Activated naive CD8-positive, alpha-beta T cell treated with anti-CD3 and anti-CD28 coated beads, Interleukin-2, amount 50 U/mL, for 16 hours (primary cell): ENCODE data around the gene SCG2.
"Not testable (repeated sequence)": the region's sequence is repeated elsewhere in the genome, so short reads cannot be mapped to it uniquely, and the experiment has no call there.

Source experiments
- DNase-seq: peaks from one replicate; pipeline ENCODE4 v3.0.0-alpha.2; 2020; ENCODE audit warnings: low read depth, low spot score

SCG2 gene

DNA sequence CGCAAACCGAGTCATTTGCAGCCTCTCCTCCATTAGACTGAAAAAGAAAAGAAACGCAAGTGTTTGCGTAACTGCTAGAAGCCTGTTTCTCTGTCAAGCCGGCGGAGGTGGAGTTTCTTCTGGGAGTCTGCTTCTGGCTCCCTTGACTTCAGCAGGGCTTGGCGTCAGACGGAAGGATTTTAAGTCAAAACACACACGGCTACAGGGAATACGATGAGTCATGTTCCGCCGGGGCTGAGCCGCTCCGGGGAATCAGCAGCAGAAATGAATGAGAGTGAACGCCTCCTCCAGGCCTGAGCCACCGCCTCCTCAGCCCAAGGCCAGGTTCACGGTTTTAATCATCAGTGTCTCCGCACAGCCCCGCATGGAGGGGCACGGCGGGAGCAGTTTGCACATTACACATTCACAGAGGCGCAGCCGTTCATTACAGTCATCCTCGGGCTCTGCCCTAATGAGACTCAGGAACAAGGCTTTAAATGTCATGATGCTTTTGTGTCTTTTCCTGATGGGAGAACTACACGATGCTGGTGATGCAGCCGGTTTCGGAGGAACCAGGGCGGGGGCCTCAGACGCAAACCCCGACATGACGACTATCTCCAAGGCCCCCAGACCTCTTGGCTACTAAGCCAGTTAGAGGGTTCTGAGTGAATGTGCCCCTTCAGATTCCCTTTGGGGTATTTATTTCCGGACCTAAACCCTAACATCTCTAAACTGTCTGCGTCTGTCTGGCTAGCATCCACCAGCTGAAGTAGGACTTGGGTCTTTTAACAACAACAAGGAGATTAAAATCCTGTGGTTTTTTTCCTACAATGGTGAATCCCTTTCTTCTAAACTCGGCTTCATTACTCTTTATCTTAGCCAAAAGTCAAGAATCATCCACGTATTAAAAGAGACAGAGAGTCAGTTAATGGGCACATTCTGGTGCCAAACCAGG lies 11.1 kb upstream of the SCG2 start:
- DNase-seq: no peak

DNA sequence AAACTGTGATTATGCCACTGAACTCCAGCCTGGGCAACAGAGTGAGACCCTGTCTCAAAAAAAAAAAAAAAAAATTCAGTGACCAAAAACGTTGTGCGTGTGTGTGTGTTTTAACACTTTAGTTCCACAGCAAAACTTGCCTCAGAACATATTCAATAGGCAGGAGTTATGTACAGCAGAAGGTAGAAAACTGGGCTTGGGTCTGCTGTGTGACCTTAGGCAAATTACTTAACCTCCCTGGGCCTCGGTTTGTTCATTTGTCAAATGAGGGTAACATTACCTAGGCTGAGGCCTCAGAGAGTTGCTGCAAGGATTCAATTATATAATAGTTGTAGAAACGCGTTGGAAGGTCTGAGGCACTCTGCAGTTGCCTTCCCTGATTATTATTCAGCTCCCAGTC lies 10.3 kb upstream of the SCG2 start:
- no peak for DNase-seq

DNA sequence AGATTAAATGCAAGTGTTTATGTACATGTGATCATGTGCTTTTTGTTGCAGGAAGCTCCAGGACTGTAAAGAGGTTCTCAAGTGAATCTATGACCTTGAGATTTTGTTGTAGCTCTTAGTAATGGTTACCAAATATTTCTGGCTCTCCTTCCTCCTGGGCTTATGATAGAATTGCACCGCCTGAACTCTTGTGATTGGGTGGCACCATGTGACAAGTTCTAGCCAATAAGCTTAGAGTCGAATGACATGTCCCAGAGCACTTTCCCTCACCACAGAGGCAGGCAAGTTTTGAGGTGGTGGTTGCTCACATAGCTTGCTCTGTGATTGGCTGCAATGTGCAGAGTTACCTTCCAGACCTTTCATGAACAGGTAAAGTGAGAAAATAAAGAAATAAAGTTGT lies 8.9 kb upstream of the SCG2 start:
- DNase-seq: no peak

DNA sequence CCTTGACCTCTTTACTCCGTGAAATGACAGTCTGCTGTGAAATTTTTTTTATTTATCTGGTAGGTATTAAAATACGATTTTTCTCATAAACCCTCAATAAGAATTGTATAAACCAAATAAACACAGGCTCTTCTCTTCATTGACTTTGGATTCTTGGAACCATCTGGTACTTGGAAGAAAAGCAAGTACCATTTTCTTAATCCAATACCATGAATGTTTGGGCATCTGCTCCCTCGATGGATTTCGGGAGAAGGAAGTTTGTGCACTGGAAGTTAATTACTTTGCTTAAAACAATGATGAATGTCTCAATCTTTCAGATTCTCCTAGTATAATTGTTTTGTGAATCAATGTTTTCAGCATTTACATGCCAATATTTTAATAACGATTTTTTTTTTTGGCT lies 5.3 kb upstream of the SCG2 start:
- DNase-seq: no peak

DNA sequence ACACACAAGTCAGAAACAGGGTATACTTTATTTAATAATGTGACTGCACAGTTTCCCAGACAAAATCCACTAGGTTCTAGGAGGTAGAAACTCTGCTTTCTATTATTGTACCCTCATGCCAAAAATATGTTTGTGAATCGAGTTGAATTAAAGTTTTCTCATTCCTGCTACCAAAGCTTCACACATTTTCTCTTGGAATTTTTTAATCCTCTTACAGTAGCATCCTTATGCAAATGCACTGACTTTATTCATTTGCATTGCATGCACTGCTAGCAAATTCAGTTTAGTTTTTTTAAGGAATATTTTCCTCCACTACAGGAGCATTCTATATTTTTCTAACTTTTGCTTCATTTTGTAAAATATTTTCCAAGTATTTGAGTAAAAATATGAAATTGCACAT lies 4.8 kb upstream of the SCG2 start:
- DNase-seq: no peak

DNA sequence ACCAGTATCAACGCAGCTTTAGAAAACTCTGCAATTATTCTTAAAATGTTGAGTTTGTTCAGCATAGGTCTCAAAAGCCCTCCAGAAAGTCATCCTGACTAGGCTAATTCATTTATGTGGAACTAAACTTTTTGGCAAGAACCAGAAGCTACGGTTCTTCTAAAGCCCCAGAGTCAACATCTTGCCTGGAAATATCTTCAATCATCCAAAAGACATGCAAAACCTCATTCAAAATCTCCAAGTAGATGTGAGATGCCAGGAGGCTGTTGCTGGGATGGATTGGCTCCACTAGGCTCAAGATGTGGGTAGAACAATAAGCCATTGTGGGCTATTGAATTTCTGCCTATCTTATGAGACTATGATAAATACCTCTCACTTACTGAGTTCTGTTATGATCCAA lies 2.1 kb upstream of the SCG2 start:
- DNase-seq: no peak

DNA sequence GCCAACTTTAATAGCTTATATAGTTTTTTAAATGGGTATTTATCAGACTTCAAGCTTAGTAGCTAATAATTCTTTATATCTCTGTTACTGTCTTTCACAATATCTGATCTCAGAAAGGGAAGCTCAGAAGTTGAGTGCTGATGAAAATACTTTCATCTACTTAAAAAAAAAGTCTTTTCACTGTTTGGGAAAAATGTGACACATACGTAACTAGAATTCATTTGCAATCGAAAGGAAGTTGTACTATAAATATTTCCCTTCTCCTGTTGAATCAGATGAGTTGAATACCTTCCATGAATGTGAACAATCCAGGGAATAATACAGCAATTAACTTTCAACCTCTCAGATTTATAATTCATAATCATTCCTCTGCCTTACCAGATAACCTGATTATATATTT lies 811 bp upstream of the SCG2 start:
- no peak for DNase-seq

DNA sequence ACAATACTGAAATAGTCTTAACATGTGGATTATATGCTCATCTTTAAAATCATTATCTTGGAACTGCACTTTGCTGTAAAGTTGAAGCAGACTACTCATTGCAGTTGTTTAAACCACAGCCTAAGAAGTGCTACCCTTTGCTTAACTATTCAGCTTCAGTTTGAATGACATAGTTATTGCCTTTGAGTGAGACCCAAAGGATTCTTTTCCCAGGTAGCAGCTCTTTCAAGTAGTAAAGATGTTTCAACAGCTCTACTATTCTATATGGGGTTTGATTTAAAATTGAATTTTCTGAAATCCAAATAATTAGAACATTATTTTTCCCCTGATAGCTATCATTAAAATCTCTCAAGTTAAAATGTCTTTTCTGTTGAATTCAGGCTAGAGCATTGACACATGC lies 1.1 kb downstream of the SCG2 start:
- DNase-seq: no peak

DNA sequence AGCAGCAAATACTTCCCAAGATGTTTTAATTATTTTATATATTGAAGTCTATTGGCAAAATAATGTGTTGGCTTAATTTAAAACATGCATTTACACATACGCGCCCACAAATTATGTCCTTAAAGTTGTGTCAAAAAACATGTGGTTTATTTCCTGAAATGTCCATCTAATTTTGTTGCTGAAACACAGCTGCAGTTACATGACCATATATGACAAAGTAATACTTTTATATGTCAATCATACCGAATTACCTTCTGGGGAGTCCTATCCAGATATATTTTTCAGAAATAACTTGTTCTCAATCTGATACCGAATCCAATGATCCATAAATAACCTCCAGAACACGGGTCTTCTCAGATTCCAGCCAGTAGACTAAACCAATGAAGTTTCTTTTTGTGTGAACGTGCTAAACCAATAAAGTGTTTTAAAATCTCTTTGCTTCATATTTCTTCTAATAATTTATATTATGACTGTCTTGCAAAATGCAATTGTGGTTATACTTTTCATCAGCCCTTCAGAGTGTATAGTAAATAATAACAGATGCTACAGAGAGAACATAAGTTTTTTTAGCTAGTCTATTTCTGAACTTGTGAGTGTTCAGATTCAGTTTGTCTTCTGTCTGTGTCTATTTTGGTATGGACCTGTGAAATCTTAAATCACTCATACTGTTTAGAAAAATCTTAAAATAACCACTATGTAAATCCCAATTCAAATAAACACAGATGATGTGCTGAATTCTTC lies 2.4 kb downstream of the SCG2 start:
- DNase-seq: no peak

DNA sequence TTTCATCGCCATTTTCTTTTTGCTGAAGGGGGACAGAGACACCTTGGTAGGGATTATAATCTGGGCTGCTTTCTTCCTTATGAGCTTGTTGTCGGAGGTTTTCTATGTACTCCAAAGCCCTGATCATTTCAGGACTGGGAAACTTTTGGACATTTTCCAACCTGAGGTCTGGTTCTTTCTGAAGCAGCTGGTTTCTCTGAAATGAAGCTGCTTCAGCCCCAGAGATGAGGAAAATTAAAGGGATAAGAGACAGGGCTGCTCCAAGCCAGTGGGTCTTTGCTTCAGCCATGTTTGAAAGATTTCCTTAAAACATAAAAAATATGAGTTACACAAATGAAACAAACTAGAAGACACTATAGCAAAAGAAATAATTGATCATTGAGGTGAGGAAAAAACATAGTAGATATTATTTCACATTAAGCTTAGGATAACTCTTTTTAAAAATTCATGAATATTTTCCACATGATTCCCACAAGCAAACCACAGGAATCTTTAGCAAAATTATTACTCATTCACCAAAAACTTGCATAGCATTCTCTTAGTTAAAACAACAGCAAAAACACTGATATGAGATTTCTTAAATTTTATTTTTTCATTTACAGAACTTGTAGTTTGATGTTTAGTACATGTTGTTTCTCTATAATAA lies 3.0 kb downstream of the SCG2 start:
- no peak for DNase-seq

DNA sequence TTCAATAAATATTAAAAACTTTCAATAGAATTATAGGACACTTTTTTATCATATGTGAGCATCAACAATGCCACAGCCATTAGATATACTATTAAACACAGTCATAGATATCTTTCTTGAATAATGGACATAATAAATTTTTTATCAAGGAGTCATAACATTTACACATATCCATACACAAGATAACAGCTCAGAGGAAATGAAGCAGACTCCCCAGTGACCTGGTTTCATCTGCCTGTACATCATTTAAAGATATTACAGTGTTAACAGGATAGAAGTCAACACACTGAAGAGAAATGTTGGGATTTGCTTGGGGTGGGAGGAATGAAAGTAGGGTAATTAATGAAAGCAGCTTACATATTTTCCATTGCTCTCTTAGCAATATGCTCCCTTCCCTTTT lies 5.1 kb downstream of the SCG2 start:
- no peak for DNase-seq

DNA sequence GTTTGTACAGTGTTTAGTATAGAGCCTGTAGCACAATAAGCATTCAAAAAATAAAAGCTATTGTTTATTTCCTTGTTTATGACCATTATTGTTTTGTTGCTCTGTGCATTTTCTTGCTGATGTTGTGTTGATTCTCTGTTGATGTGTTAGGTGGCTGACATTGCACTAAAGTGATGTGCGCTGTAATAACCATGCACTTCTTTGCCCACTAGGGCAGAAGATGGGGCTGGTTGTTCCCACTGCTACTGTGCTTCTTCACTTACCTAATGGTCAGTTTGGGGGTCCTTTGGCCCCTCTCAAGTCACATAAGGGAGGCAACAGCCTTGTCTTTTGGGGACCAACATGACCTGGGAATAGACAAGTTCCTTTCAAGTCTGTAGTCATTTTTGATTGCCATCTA lies 6.0 kb downstream of the SCG2 start:
- DNase-seq: no peak

DNA sequence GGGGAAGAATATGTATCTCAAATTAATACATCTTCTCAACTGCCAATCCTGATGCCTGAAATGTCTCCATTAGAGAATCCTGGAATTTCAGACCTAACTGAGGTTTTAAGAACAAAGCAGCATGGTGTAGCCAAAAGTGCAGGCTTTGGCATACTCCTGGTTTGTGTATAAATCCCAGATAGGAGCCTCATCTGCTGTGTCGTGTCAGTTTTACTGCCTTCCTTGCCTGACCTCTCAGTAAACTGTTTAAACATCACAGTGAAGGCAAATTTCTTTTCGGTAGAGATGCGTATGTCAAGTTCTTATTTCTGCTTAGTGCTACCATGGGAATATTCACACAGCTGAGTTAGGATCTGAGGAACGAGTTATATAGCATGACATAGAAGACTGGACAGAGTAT lies 7.3 kb downstream of the SCG2 start:
- no peak for DNase-seq

DNA sequence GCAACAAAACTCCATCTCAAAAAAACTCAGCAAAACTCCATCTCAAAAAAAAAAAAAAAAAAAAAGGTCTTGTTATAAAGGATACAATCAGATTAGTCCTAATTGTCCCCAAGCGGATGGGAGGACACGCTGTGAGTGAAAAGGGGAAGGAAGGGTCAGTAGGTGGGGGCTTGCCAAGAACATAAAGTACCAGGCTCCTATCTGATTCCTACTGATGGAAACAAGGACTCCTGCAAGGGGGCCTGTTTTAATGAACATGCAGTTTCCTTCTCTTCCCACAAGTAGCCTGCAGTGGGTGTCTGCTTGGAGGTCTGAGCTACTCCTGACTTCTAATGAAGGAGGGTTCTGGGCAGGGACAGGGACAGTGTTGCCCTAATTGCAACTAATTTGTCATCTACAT lies 7.9 kb downstream of the SCG2 start:
- DNase-seq: no peak

DNA sequence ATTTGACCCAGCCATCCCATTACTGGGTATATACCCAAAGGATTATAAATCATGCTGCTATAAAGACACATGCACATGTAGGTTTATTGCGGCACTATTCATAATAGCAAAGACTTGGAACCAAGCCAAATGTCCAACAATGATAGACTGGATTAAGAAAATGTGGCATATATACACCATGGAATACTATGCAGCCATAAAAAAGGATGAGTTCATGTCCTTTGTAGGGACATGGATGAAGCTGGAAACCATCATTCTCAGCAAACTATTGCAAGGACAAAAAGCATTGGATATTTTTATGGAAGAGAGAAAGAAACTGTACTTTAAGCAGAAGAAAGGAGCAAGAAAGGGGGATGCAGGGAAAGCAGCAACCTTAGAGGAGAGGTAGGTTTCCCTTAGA lies 9.5 kb downstream of the SCG2 start:
- not testable (repeated sequence) for DNase-seq

DNA sequence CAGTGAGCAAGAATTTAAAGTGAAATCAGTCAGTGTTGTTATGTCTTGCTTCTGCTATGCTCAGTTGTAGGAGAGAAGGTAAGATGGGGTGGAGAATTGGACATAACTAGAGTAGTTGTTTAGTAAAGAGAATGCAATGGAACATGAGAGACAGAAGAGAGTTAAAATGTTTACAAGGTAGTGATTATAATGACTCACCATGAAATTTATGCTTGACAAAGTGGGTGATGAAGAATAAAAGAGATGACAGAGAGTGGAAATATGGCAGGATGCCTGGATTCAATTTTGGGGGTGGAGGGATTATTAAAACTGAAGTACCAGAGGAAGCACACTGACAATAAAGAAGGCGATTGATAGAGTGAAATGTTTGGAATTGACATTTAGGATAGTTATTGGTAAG lies 10.6 kb downstream of the SCG2 start:
- no peak for DNase-seq

DNA sequence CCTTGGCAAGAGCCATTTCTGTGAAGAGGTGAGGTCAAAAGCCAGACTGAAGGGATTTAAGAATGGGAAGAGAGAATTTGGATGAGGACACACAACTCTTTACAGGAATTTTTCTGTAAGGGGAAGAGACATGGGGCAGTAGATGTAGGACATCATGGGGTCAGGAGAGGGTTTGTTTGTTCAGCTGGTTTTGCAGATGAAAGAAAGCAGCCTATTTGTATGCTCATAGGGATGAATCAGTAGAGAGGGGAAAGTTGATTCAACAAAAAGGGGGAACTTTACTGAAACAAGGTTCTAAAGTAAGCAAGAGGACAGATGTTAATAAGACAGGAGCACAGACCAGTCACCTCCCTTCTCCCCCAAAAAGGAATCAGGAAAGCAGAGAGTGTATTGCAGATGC lies 11.2 kb downstream of the SCG2 start:
- DNase-seq: no peak

DNA sequence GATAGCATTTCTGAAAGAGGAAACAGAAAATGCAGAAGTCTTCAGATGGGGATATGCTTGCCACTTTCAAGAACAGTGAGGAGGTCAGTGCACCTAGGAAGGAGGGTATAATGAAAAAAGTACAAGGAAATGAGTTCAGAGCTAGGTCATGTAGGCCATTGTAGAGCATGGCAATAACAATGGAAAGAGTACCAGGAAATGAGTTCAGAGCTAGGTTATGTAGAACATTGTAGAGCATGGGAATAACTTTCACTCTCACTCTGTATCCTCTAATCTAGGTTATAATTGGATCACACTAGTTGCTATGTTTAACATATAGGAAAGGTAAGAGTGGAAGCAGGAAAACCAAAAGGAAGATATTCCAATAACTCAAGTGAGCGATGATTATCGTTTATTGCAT lies 12.3 kb downstream of the SCG2 start:
- DNase-seq: no peak

DNA sequence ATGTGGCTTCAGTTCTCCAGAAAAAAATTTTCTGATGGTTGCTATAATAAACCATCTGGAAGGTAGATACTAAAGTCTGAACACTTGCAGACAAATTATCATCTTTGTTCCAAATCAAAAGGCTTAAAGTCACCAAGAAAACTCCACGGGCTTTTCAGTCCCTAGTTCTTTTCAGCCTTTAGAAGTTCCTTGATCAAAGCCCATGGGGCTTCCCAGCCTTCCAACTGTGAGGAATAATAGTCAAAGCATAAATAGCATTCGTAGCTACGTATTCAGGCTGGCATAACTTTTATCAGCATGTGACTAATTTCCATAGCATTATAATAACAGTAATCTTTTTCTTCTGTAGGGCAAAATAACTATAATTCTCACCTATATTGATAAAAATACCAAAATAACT lies 13.9 kb downstream of the SCG2 start:
- no peak for DNase-seq

DNA sequence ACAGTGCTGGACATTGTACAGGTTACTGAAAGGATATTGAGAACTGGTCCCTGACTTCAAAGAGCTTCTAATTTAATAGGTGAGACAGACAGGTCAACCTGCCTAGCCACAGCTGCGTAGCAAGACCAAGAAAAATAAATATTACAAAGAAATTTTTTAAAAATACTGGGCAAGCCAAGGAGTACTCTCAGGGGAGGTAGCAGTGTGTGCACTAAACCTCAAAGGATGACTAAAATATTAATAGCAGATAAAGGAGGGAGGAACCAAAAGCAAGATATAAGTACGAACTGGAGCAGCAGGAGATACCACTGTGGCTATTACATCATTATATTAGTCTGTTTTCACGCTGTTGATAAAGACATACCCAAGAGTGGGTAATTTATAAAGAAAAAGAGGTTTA lies 14.9 kb downstream of the SCG2 start:
- DNase-seq: no peak

DNA sequence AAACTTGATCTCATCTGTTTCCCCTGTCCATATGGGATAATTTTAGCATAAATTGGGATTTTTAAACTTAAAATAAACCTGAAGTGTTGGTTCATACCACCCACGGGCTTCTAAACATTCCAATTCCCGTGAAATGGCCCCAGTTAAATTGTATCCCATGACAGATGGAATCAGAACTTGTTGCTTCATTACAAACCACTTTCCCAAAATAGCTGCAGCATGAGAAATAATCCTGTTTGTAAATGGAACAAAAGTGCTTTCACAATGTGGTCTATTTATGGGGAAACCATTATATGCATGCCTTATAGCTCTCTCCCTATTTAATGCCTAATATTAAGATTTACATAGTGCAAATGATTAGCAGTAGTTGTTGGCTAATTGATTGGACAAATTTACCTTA lies 15.9 kb downstream of the SCG2 start:
- no peak for DNase-seq

DNA sequence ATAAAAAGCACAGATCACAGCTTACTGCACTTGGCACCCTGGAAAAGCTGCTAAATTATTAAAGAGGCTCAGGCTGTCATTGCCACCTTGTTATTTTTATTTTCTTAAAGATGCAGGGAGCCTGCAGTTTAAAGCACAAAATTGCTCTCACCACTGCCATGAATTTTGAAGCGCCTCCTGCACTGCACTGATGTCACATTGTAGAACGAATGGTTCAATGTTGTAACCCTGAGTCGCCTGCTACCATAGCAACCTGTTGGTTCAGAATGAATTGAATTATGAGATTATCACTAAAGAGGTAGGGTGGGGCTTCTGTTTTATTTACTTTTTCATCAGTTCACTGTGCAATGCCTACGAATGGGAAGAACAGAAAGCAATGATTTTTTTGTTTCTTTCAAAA lies 16.5 kb downstream of the SCG2 start:
- DNase-seq: no peak

DNA sequence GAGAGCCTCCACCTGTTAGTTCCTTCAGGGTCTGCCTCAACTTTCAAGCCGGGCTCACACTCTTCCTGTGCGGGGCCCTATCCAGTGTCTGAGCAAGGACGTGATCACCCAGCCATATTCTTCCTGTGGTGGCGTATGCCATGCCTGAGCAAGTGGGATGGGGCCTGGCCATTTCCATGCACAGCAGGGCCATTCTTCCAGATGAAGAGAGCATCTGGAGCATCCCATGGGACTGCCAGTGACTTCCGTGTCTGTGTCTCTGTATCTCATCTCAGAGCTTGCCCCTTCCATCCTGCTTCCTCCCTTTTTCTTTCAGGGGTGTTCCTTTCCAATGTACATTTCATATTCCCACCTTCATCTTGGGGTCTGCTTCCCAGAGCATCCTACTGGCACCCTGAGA lies 20.2 kb downstream of the SCG2 start:
- DNase-seq: no peak
